BLaER1 (cell line): ENCODE data around the gene UQCRHL.
A peak's percentile ranks its signal among the peaks of the same experiment; 100 is the strongest.

Source experiments
- H3K27ac ChIP-seq: shearing (Covaris generic); formaldehyde crosslinking; 2 replicates; pipeline ENCODE4 v1.8.1; 2022
- H3K27me3 ChIP-seq: shearing (Covaris generic); formaldehyde crosslinking; 2 replicates; pipeline ENCODE4 v1.8.1; 2022
- H3K36me3 ChIP-seq: shearing (Covaris generic); formaldehyde crosslinking; 2 replicates; pipeline ENCODE4 v1.8.1; 2022
- H3K4me1 ChIP-seq: shearing (Covaris generic); formaldehyde crosslinking; 2 replicates; pipeline ENCODE4 v1.8.1; 2022
- H3K4me2 ChIP-seq: shearing (Covaris generic); formaldehyde crosslinking; 2 replicates; pipeline ENCODE4 v1.8.1; 2022
- H3K4me3 ChIP-seq: shearing (Covaris generic); formaldehyde crosslinking; 2 replicates; pipeline ENCODE4 v1.8.1; 2022
- H3K9ac ChIP-seq: shearing (Covaris generic); formaldehyde crosslinking; 2 replicates; pipeline ENCODE4 v1.8.1; 2022
- H3K9me3 ChIP-seq: shearing (Covaris generic); formaldehyde crosslinking; 2 replicates; pipeline ENCODE4 v1.8.1; 2022
- H4K20me1 ChIP-seq: shearing (Covaris generic); formaldehyde crosslinking; 2 replicates; pipeline ENCODE4 v1.8.1; 2022
- Cebpa-rat ChIP-seq: shearing (Covaris generic); IDR thresholded peaks from 2 replicates; pipeline ENCODE4 v1.8.1; 2022

UQCRHL gene

GRCh38 chr1:15758953-15759661 is 48.3 kb downstream of the UQCRHL start:
- H3K27ac ChIP-seq: no peak overlapping the region
- H3K4me2 ChIP-seq: peak overlapping the region; percentile 45
- H3K4me3 ChIP-seq: peak overlapping the region; percentile 42

GRCh38 chr1:15758343-15758931 is 49.0 kb downstream of the UQCRHL start, which contains the start of gene FBLIM1:
Gene FBLIM1 (plus strand): TSS chr1:15758795. CDS start chr1:15764984, 6,189 bp downstream.
- peaks cover 17% of the 10 kb centered on the region for H3K4me1 ChIP-seq
- no peak within 1 kb of the TSS for H3K9ac ChIP-seq
- TF ChIP-seq Cebpa-rat: no peak
- H3K36me3 ChIP-seq: no peaks in the 10 kb centered on the region
- H4K20me1 ChIP-seq: peaks cover 34% of the 10 kb centered on the region
- H3K4me3 ChIP-seq: peak within 1 kb of the TSS; percentile 42
- peaks cover 77% of the 10 kb centered on the region for H3K27me3 ChIP-seq
- no peaks in the 10 kb centered on the region for H3K9me3 ChIP-seq
- H3K27ac ChIP-seq: no peak within 1 kb of the TSS
- peak within 1 kb of the TSS; percentile 45 for H3K4me2 ChIP-seq

More at GRCh38 chr1:15758953-15759661, 48.3 kb downstream of the UQCRHL start:
- Histone ChIP-seq H4K20me1 (peaks cover 34% of the 10 kb centered on the region), H3K27me3 (peaks cover 77% of the 10 kb centered on the region), H3K9me3 (no peaks in the 10 kb centered on the region), H3K36me3 (no peaks in the 10 kb centered on the region), H3K9ac (no peak overlapping the region), H3K4me1 (peaks cover 17% of the 10 kb centered on the region)
- TF ChIP-seq Cebpa-rat: no peak

GRCh38 chr1:15757575-15758342 is 49.7 kb downstream of the UQCRHL start:
- Histone ChIP-seq H3K9me3 (no peaks in the 10 kb centered on the region), H3K36me3 (no peaks in the 10 kb centered on the region), H3K27me3 (peaks cover 76% of the 10 kb centered on the region), H3K4me1 (peaks cover 17% of the 10 kb centered on the region), H3K27ac (no peak overlapping the region), H3K4me2 (no peak overlapping the region), H3K4me3 (no peak overlapping the region), H3K9ac (no peak overlapping the region), H4K20me1 (peaks cover 34% of the 10 kb centered on the region)
- TF ChIP-seq Cebpa-rat: no peak
